22Rv1 (cell line): ENCODE measurements around the gene PFKFB4.

Source experiments
- CTCF ChIP-seq: fragments of 450-650 bp; IDR thresholded peaks from 2 replicates; pipeline ENCODE4 v1.5.1; 2017; ENCODE audit warnings: mild to moderate bottlenecking
- ZFX ChIP-seq: fragments of 450-650 bp; IDR thresholded peaks from 2 replicates; pipeline ENCODE4 v1.6.1; 2017; ENCODE audit warnings: antibody characterized with exemption, borderline replicate concordance

DNA sequence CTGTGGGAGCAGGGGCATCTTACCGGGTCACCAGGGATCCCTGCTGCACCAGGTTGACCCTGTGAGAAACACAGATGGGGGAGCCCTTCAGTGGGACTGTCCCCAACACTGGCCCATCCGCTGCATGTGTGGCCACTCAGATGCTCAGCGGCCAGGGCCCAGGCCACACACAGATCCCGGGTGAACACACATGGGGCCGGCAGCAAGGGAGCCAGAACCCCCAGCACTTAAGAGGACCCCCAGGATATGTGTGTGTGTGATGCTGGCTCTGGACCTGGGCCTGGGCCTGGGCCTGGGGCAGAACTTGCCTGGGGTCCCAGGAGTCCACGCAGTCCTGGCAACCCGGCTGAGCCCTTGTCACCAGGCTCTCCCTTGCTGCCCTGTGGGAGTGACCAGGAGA, 11.9 kb upstream of the PFKFB4 start:
- TF ChIP-seq CTCF, result no peak
- no peak for TF ChIP-seq ZFX
